ENCODE data around the gene TPO.

Gene TPO

DNA sequence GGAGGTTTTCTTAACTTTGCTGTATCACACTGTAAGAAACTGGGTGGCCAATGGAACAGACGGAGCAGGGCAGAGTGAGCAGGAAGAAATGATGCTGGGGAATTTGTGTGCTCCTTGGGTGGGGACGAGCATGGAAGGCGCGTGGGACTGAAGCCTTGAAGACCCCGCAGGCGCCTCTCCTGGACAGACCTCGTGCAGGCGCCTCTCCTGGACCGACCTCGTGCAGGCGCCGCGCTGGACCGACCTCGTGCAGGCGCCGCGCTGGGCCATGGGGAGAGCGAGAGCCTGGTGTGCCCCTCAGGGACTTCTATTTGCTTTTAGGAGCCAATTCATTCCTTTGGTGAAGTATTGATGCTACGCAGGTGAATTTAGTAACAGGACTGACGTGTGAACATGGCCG lies 8.9 kb downstream of the TPO start:
- in situ Hi-C loops (cut with HindIII; ENCODE audit: low pct_ligation_motif_present, low sequenced_read_pairs): no loop called here
- TF ChIP-seq, protein P1, sequence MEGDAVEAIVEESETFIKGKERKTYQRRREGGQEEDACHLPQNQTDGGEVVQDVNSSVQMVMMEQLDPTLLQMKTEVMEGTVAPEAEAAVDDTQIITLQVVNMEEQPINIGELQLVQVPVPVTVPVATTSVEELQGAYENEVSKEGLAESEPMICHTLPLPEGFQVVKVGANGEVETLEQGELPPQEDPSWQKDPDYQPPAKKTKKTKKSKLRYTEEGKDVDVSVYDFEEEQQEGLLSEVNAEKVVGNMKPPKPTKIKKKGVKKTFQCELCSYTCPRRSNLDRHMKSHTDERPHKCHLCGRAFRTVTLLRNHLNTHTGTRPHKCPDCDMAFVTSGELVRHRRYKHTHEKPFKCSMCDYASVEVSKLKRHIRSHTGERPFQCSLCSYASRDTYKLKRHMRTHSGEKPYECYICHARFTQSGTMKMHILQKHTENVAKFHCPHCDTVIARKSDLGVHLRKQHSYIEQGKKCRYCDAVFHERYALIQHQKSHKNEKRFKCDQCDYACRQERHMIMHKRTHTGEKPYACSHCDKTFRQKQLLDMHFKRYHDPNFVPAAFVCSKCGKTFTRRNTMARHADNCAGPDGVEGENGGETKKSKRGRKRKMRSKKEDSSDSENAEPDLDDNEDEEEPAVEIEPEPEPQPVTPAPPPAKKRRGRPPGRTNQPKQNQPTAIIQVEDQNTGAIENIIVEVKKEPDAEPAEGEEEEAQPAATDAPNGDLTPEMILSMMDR (IDR thresholded peaks at IDR 0.05; ENCODE audit: low read depth, low read length, missing control alignments): no peak
- Histone ChIP-seq H3K27ac (no peak overlapping the region), H3K4me3 (ENCODE audit: low read depth, low read length) (no peak overlapping the region), H3K36me3 (replicated peaks) (no peaks in the 10 kb centered on the region), H3K27me3 (replicated peaks) (no peaks in the 10 kb centered on the region)
- DNase-seq: no peak

DNA sequence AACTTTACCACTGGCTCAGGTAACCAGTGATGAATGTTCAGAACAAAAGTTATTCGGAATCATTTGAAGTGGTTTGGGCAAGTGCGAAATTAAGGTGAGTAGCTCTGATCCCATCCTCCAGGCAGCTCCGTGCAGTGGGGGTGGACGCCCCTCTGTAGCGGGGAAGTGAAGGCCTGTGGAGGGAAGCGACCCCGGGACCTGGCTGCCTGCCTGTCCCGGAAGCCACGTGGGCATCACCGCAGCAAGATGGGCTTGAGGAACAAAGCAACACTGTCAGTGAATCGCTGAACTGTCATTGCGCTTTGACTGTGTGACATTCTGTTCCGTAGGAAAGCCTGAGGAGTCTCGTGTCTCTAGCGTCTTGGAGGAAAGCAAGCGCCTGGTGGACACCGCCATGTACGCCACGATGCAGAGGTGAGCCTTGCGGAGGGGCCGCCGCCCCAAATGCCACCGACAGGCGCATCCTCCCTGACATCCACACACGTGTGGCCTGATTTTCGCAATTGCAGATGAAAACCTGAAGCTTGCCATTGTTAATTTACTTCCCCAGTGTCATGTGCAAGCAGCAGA lies 9.5 kb downstream of the TPO start:
- no peaks in the 10 kb centered on the region for H3K27me3 ChIP-seq (replicated peaks)
- TF ChIP-seq, protein P1 (IDR thresholded peaks at IDR 0.05; ENCODE audit: low read depth, low read length, missing control alignments): no peak
- DNase-seq: no peak
- no peak overlapping the region for H3K27ac ChIP-seq
- in situ Hi-C loops (cut with HindIII; ENCODE audit: low pct_ligation_motif_present, low sequenced_read_pairs): no loop called here
- H3K36me3 ChIP-seq (replicated peaks): no peaks in the 10 kb centered on the region
- no peak overlapping the region for H3K4me3 ChIP-seq (ENCODE audit: low read depth, low read length)

DNA sequence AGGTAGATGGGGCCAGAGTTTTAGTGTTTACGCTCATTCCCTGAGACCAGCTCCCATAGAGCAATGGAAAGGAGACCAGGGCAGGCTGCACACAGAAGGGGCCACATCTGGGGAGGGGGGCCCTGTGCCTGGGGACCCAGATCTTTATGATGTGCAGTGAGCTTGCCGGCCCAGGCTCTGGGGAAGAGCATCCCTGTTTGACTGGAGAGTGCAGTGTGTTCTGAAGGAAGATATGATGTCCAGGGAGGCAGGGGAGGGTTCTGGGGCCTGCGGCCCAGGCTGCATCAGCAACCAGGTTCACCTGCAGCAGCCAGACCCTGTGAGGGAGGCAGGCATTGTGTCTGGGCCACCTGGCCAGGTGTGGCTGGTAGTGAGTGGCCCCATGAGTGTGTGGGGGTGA lies 13.8 kb downstream of the TPO start:
- H3K27me3 ChIP-seq (replicated peaks): no peaks in the 10 kb centered on the region
- H3K36me3 ChIP-seq (replicated peaks): no peaks in the 10 kb centered on the region
- TF ChIP-seq, protein P1 (IDR thresholded peaks at IDR 0.05; ENCODE audit: low read depth, low read length, missing control alignments): no peak
- H3K27ac ChIP-seq: no peak overlapping the region
- no peak for DNase-seq
- in situ Hi-C loops (cut with HindIII; ENCODE audit: low pct_ligation_motif_present, low sequenced_read_pairs): no loop called here
- H3K4me3 ChIP-seq (ENCODE audit: low read depth, low read length): no peak overlapping the region

DNA sequence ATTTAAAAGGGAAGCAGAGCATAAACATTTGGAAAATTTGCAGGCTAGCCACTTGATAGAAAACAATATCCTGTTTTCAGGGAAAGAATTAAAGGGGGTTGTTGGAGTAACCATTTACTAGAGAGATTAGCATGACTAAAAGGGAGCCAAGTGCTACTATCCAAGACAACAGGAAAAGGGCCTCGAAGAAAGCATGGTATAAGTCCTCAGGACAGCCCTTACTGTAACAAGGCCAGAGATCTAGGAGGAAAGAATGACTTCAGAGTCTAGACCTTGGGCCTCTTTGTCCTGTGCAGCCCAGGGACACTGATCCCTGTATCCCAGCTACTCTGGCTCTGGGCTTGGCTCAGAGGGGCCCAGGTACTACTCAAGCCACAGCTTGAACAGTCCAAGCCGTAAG lies 16.6 kb downstream of the TPO start:
- H3K4me3 ChIP-seq (ENCODE audit: low read depth, low read length): no peak overlapping the region
- in situ Hi-C loops (cut with HindIII; ENCODE audit: low pct_ligation_motif_present, low sequenced_read_pairs): no loop called here
- TF ChIP-seq, protein P1 (IDR thresholded peaks at IDR 0.05; ENCODE audit: low read depth, low read length, missing control alignments): no peak
- no peaks in the 10 kb centered on the region for H3K36me3 ChIP-seq (replicated peaks)
- H3K27me3 ChIP-seq (replicated peaks): no peaks in the 10 kb centered on the region
- no peak overlapping the region for H3K27ac ChIP-seq
- DNase-seq: no peak

DNA sequence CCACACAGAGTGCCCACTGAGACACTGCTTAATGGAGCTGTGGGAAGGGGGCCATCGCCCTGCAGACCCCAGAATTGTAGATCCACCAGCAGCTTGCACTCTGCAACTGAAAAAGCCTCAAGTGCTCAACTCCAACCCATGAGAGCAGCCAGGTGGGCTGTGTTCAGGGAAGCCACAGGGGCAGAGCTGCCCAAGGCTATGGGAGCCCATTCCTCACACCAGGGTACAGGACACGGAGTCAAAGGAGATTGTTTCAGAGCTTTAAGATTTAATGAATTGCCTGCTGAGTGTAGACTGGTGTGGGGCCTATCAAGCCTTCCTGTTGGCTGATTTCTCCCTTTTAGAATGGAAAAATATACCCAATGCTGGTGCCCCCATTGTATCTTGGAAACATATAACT lies 17.2 kb downstream of the TPO start:
- Histone ChIP-seq H3K27me3 (replicated peaks) (no peaks in the 10 kb centered on the region), H3K27ac (no peak overlapping the region), H3K36me3 (replicated peaks) (no peaks in the 10 kb centered on the region), H3K4me3 (ENCODE audit: low read depth, low read length) (no peak overlapping the region)
- in situ Hi-C loops (cut with HindIII; ENCODE audit: low pct_ligation_motif_present, low sequenced_read_pairs): no loop called here
- DNase-seq: no peak
- TF ChIP-seq, protein P1 (IDR thresholded peaks at IDR 0.05; ENCODE audit: low read depth, low read length, missing control alignments): no peak

DNA sequence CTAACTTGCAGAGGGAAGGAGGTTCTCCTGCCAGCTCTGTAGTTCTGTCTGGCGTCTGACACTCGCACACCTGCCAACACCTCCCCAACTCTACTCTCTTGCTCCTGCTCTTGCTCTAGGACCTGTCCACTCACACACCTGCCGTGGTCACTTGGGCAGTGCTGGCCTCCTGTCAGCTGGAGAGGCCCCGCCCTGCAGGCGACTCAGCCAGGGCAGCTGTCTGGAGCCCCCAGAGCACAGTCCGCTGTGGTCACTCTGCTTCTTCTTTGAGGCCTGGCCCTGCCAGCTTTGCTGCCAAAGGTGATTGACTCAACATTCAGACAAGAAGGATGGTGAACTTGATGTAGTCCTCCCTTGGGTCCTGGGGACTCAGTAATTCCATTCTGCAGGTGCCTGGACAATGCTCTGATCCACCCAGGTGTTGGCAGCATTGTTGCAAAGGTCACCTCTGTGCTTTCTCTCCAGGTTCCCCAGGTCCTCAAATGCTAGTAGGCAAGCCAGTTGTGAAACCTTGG lies 18.7 kb downstream of the TPO start:
- no peaks in the 10 kb centered on the region for H3K27me3 ChIP-seq (replicated peaks)
- in situ Hi-C loops (cut with HindIII; ENCODE audit: low pct_ligation_motif_present, low sequenced_read_pairs): no loop called here
- no peaks in the 10 kb centered on the region for H3K36me3 ChIP-seq (replicated peaks)
- H3K27ac ChIP-seq: no peak overlapping the region
- no peak for DNase-seq
- TF ChIP-seq, protein P1 (IDR thresholded peaks at IDR 0.05; ENCODE audit: low read depth, low read length, missing control alignments): no peak
- H3K4me3 ChIP-seq (ENCODE audit: low read depth, low read length): no peak overlapping the region
